ENCODE measurements around the gene WDPCP.
"Not testable (repeated sequence)": the region's sequence is repeated elsewhere in the genome, so short reads cannot be mapped to it uniquely, and the experiment has no call there.

Gene WDPCP

DNA sequence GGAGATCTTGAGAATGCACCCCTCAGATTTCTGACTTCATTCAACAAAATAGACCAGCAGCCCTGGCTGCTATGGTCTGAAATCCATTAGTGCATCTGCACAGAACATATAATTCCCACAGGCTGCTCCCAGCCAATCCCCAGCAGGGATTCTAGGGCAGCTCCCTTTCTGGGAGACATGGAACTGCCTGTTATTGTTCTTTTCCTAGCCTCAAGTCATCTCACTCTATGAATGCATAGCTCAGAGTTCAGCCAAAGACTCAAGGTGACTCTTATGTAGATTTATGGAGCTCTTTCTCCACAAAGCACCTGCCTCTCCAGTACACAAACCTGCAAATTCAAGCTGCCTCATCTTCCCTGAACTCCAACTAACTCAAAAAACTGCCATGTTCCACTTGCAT, 241.9 kb downstream of the WDPCP start:
- DNase-seq = no peak

DNA sequence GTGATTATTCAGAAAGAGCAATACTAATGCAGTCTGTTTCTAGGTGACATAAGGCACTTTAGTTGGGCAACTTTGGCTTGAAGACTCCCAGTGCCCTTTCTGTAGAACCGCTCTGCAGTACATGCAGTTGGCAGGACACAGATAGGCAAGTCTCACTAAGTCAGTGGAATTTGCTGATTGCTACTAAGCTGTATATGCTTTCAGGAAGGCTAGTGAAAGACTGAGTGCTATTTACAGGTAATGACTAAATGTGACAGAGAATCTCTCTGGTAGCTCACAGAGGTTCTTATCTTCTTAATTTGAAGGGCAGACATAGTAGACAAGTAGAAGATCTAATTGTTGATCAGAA, 243.0 kb downstream of the WDPCP start:
- no peak for DNase-seq

DNA sequence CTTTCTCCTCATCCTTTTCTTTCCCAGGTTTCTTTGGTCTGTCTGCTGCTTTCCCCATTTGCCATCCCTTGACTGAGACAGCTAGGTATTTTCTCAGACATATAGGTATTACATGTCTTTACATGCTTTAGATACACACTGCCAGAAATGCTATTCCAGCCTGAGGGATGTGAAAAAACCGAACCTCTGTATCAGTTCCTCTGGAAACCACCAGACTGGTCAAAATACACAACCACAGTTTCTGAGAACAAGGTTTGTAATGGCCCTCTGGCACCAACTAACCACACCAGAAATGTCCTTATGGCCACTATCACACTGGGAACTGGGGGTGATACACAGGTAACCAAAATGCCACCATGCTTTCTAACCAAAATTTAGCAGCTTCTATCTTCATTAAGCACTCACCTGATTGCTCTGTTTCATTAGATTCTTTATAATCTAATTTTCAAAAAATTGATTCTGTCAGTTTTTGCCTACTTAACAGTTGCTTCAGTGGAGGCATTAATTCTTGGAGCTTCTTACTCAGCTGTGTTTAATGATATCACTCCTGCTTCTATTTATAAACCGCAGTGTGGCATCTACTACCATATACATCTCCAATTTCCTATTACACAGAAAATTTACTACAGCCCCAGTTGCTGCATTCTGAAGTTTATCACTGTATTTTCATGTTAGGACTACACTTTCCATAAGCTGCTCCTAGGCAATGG, 243.5 kb downstream of the WDPCP start:
- DNase-seq = no peak

DNA sequence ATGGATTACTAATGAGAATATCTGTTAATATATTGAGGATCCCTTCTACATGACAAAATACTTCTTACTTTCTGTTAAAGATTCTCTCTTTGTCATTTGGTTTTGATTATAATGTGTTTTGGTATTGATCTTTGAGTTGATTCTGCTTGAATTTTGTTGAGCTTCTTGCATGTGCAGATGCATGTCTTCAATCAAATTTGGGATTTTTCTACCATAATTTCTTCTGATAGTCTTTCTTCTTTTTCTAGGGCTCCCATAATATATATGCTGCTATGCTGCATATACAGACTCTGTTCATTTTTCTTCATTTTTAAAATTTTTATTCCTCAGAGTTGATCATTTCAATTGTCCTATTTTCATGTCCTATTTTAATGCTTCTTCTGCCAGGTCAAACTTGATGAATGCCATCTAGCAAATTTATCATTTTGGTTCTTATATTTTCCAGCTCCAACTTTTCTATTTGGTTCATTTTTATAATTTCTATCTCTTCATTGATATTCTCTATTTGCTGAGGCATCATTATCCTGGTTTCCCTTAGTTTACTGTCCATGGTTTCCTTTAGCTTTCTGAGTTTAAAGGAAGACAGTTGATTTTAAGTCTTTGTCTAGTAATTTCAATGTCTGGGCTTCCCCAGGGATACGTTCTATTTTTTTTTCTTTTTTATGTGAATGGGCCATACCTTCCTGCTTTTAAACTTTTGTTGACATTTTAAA, 244.7 kb downstream of the WDPCP start:
- DNase-seq = no peak

DNA sequence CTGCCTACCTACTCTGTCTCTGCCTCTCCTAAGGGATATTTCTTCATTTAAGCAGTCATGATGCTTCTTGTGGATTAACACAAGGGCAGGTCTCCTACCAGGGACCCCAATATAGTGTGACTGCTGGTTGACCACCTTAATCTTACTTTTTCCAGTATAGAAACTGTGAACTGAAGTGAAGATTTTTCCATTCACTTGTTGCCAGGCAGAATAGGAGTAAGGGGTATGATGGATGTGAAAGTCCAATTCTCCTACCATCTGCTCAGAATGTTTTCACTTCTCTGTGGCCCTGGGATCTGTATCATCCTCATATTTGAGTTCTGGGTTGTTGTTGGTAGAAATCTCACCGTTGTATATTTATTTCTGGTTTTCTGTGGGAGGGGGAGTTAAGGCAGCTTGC, 247.8 kb downstream of the WDPCP start:
- no peak for DNase-seq

DNA sequence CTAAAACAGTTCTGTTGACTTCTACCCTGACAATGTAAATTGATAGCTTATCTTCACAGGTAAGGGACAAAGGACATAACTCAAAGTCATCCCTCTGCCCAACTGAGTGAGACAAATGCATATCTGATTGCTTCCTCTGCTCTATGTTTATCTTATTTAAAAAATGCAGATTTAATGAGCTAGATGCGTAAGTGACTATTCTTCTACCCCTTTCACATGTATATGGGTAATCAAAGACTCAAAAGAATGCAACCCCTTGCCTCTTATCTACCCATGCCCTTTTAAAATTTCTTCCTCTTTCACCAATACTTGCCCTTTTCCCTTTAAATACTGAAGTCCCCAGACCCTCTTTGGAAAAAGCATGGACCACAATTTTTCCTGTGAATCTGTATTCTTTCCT, 253.4 kb downstream of the WDPCP start:
- no peak for DNase-seq

DNA sequence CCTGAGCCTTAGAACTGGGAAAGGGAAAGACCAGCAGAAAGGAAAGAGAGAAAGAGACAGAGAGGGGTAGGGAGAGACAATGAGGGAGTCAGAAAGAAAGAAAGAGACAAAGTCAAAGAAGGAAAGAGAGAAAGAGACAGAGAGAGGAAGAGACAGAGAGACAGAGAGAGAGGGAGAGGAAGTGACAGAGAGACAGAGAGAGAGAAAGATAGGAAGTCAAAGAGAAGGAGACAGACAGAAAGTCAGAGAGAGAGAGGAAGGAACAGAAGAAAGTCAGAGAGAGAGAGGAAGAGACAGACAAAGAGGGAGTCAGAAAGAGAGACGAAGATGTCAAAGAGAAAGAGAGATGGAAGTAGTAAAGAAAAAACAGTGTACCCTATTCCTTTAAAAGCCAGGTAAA, 261.8 kb downstream of the WDPCP start:
- DNase-seq = no peak

DNA sequence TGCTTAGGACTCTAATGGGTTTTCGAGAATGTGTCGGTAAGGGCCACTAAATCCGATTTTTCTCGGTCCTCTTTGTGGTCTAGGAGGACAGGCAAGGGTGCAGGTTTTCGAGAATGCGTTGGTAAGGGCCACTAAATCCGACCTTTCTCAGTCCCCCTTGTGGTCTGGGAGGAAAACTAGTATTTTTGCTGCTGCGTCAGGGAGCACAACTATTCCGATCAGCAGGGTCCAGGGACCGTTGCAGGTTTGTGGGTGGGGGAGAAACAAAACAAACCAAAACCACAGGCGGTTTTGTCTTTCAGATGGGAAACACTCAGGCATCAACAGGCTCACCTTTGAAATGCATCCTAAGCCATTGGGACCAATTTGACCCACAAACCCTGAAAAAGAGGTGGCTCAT, 264.6 kb downstream of the WDPCP start:
- not testable (repeated sequence) for DNase-seq

DNA sequence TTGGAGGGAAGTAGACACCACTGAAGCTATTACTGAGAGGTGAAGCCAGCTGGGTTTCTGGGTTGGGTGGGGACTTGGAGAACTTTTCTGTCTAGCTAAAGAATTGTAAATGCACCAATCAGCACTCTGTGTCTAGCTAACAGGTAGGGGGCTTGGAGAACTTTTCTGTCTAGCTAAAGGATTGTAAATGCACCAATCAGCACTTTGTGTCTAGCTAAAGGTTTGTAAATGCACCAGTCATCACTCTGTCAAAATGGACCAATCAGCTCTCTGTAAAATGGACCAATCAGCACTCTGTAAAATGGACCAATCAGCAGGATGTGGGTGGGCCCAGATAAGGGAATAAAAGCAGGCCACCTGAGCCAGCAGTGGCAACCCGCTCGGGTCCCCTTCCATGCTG, 266.3 kb downstream of the WDPCP start:
- not testable (repeated sequence) for DNase-seq

DNA sequence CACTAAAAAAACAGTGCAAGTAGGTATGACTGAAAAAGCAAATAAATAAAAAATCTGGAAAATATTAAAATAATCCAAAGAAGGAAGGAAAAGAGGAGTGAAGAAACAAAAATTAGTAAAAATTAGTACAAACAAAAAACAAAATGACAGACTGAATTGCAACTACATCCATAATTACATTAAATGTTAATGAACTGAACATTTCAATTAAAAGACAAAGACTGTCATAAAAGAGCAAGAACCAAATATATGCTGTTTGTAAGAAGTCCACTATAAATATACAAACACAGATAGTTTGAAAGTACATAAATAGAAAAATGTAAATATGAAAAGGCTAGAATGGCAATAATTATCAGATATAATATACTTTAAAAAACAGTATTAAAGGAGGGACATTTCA, 267.6 kb downstream of the WDPCP start:
- DNase-seq = no peak

DNA sequence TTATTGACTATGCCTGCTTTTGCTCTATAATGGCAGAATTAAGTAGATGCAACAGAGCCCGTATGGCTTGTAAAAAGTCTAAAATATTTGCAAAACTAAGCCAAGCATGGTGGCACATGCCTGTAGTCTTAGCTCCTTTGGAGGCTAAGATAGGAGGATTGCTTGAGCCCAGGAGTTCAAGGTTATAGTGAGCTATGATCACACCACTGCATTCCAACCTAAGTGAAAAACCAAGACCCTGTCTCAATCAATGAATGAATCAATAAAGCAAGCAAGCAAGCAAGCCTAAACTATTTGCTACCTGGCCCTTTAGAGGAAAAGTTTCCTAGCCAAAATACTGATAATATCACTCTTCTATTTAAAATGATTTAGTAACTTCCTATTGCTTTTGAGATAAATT, 277.7 kb downstream of the WDPCP start:
- DNase-seq = no peak

DNA sequence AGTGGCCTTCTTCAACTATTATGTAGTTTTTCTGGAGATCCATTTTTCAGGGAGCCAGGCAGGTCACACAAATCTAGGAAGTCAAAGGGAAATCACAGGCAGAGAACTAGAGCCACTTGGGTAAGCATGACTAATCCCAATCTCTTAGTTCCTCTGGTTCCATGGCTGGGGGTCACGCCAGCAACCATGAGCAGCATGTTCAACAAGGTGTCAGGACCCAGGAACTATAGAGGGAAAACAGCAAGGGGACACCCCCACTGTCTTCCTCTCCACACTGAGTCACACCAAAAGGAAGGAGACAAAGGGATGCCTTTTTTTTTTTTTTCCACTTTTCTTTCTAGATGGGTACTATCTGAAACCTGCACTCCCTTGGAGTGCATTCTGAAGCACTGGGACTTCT, 286.8 kb downstream of the WDPCP start:
- no peak for DNase-seq

DNA sequence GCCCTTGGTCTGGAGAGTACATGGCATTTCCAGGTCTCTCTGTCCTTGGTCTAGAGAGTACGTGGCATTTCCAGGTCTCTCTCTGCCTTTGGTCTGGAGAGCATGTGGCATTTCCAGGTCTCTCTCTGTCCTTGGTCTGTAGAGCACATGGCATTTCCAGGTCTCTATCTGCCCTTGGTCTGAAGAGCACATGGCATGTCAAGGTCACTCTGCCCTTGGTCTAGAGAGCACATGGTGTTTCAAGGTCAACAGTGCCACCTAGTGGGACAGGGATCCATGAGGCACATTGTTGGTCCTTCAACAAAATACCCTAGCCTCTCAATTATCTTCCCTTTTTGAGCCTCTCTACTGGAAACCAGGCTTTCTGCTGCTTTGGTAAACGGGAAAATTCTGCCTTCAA, 287.4 kb downstream of the WDPCP start:
- DNase-seq = no peak

DNA sequence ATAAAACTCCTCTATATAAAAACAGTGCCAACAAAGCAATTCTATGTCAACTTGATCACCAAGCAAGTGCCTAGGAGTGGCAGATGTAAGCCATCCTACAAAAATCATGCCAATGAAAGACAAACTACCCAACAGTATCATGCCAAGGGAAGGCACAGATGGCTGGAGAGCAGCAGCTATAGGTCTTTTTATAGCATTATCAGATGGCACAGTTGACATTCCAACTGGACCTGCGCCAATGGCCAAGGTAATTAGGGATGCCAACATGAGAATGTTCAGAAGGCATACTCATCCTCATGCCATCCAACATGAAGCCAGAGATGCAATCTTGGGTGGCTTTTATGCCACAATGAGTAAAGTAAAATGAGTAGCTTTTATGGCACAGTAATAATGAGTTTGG, 300.3 kb downstream of the WDPCP start:
- DNase-seq = no peak

DNA sequence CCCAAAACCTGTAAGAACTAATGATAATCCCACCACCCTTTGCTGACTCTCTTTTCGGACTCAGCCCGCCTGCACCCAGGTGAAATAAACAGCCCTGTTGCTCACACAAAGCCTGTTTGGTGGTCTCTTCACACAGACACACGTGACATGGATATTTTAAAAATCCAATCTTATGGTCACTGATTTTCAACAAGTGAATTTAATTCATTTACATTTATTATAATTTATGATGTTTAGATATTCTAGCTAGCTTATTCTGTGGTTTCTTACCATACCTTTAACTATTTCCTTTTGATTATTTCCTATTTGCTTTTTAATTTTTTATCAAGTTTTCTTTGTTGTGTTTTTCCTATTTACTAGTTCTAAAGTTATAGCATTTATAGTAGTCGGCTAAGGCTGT, 301.8 kb downstream of the WDPCP start:
- not testable (repeated sequence) for DNase-seq

DNA sequence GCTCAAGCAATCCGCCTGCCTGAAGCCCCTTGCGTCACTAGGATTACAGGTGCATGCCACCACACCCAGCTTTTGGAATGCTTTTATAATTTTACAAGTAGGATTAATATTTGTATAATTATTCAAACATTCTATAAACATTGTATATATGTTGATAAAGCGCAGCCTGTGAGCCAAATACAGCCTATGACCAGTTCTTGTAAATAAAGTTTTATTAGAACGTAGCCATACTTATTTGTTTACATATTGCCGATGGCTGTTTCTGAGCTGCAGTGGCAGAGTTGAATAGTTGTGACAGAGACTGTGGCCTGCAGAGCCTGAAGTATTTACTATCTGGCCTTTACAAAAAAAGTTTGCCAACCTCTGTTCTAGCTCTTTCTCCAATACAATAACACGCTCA, 305.0 kb downstream of the WDPCP start:
- DNase-seq = no peak

DNA sequence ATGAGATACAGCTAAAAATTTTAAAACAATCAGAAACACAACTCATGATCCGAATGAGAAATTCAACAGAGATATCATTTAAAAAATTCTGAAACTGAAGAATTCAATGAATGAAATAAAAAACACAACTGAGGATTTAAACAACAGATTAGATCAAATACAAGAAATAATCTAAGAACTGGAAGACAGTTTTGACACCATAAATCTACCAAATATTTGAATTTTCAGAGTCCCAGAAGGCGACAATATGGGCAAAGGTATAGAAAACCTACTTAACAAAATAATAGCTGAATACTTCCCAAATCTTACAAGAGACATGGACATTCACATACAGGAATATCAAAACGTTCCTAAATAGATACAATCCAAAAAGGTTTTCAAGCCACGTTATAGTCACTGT, 315.7 kb downstream of the WDPCP start:
- no peak for DNase-seq

DNA sequence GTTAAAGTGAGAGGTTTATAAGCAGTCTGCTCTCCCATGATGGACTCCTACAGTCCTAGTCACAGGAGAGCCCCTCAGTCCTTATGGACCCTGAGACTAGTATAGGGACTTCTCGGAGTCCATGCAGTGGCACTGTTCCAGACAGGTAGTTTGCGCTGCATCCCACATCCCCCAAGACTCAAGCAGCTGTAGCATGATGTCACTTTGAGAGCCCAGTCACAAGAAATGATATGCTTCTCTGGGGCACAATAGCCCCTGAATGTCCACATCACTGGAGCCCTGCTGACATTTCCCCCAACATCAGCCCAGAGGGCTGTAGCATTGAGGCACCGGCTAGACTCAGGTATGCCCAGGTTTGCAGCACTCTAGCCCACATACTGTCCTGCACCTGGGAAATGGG, 317.6 kb downstream of the WDPCP start:
- DNase-seq = no peak

DNA sequence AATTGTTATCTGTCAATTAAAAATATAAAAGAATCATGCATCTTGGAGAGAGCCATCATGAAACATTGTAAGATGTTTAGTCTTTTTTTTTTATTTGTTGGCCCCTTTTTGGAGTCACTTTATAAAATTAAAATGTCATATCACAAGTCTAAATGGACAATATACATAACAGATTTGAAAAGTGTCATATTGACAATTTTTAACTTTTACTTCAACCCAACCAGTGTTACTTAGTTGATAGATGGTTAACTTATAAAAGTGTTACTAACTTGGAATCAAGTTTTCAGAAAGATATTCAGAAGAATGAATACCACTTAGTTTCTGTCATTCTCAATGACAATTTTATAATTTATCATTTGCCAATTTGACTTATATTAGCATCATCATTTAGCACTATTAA, 319.3 kb downstream of the WDPCP start:
- DNase-seq = no peak

DNA sequence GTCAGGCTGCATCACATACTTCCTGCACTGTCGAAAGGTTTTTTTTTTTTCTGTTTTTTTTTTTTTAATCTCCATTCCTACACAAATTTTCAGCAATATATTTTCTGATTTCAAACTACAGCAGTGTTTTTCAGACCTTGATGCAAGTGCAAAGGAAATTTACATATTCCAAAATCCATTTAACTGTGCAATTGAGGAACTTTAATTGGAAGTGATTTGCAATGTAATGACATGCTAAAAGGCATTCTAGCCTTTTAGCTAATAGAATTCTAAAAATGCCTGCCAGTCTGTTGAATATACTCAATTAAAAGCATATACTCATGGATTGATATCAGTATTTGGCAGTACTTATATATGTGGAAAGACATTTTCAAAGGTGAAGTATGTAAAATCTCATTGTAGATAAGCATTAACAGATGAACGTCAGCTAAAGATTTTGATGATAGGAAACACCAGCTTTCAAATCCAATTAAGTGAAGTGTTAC, 327.1 kb downstream of the WDPCP start:
- no peak for DNase-seq

DNA sequence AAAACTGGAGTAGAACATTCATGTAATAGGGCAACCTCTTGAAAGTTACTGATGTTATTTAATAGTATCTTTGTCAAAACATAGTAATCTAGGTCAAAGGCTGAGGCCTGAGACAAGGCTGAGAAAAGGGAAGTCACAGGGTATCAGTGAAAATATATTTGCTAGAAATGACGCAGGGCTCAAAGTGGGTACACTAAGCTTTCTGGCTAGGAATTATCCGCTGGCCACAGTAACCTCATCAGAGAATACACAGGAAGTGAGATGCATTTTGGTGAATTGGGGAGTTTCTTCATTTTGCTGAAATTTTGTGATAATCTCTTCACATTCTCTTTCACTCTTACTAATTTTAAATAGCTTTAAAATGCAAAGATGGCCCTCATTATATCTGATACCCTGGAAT, 330.8 kb downstream of the WDPCP start:
- no peak for DNase-seq

DNA sequence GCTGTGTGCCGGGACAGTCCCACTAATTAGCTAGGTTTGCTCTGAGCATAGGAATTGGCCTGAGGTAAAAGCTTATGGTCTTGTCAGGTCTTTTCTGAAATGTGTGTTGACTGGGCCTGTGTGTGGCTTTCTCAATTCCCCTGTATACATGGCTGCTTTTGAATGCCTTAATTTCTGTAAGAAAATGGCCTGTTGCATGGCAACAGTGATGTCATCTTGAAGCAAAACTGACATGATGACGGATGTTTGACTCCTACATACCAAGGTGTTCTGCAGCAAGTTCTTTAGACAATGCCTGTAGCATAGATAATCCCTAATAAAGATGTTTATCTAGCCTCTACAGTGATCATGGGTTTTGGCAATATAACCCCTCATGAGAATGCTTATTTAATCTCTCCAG, 339.1 kb downstream of the WDPCP start:
- no peak for DNase-seq

DNA sequence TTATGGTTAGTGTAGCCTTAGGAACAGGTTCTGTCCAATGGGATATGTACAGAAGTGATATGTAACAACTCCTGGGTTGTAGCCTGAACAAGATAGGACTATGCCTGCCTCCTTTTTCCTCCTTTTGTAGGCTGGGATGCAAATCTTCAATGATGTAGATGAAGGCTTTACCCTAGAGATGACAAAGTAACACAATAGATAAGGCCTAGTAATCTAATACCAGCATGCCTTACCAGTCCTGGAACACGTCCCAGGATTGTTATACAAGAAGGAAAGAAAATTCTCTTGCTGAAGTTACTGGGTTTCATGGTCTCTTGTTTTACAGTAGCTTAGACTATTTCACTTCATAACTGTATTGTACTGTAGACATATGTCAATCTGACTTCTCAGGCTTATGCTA, 345.5 kb downstream of the WDPCP start:
- no peak for DNase-seq

DNA sequence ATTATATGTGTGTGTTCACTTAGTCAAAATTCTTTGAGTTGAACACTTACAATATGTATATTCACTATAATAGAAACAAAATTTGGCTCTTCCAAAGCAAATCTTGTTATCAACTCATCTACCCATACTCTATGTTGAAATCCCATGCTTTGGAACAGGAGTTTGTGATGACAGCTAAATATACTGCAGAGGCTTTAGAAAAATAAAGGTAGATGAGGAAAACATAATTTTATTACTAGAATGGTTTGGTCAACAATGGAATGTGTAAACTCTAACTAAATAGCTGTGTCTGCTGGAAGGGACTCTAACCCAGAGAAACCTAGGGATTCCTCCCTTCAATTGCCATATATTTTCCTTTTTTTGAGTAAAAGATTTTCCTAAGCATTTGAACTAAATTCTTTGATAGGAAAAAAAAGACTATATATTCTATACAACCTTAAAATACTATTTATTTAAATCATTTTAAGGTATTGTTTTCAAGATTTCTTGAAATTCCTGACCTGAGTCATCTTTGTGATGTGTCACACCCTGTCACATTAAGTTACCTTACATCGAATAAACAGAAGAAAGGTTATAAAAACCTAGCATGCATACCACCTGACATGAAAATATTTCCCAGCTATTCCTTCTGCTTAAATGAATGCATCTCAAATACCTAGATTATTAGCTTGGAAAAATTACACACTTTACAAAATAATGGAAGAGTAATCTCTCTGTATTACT, 362.2 kb downstream of the WDPCP start:
- no peak for DNase-seq
